Measurements from ENCODE around the gene COL18A1.
A peak's percentile ranks its signal among the peaks of the same experiment; 100 is the strongest.

- TF ChIP-seq CTCF (IDR thresholded peaks at IDR 0.05) (peak in 2 of 4 experiments; percentile 23 to 32), POLR2AphosphoS5 (IDR thresholded peaks at IDR 0.05) (peak; percentile 37)
Measured at GRCh38 chr21:45386728-45387371, 18.1 kb upstream of the COL18A1 start.
